GM13976 (cell line): Measurements from ENCODE around the gene MAFB.

Source experiments
- DNase-seq: peaks from one replicate; pipeline ENCODE4 v3.0.0; 2012; ENCODE audit warnings: low spot score
- CTCF ChIP-seq: IDR thresholded peaks from 2 replicates; pipeline ENCODE4 v1.5.1; 2012; ENCODE audit warnings: borderline replicate concordance, mild to moderate bottlenecking; ENCODE audit not compliant: insufficient read depth; ENCODE audit errors: extremely low read depth, missing control alignments, control extremely low read depth
- in situ Hi-C: fragments of 300-500 bp; cut with MboI; formaldehyde crosslinking; loops from one replicate; pipeline ENCODE4 v1.12.0; 2022; ENCODE audit warnings: low sequenced_read_pairs, mixed read lengths, inconsistent platforms; ENCODE audit not compliant: unreplicated experiment

Gene MAFB

GRCh38 chr20:40650707-40651106 is 38.3 kb downstream of the MAFB start:
- no peak for TF ChIP-seq CTCF
- no peak for DNase-seq
- in situ Hi-C loops: no loop called here

DNA sequence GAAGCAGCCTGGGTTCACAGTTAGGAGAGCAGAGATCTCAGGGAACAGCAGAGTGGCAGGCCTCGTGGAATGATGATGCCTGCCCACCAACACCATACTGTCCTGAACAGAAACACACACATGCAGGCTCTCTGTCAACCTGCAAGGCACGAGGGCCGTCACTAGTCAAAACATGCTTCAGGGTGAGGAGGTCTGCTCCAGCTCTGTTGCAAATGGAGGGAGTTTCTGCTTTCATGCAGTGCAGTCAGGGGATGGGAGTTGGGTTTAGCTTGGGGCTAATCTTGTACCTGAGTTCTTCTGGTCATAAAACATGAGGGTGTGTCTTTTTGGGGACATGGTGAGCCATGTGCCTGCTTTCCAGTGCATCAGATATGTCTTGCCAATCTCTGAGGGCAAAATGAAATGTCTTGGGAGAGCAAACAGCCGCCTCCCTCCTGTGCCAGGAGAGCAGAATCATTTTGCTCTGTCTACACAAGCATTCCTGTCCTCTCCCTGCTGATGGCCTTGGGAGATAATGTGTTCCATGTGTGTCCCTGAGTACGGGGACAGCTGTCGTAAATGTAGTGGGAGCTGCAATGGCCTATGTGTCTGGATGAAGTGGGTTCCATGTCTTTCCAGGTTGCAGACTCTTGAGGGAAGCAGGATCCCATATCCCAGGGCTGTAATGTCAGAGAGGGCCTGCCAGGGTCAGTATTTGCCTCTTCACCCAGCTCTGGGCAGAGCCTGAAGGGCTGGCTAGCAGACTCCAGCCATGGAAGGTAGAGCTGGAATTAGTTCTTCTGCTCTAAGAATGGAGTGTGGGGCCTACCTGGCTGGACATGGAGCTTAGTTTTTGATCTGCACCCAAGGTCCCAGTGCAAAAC is 40.6 kb downstream of the MAFB start:
- TF ChIP-seq CTCF: no peak
- in situ Hi-C loops: no loop called here
- no peak for DNase-seq

DNA sequence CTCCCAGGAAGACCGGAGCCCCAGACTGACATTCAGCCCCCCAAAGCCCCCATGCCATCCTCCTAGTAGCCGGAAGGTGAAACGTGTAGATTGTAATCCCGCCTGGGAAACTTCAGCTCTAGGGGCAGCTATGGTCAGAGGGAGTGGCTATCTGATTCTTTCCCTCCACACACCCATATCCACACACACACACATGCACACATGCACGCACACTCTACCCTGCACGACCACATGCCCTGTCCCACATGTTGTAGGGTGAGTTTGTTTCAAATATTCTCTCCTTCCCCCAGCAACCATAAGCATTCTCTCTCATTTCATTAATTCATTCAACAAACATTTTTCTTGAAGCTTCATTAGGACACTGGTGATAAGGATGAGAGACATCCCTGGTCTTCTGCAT is 42.2 kb downstream of the MAFB start:
- no peak for DNase-seq
- no peak for TF ChIP-seq CTCF
- in situ Hi-C loops: no loop called here

- in situ Hi-C loops: no loop called here
- no peak for DNase-seq
- no peak for TF ChIP-seq CTCF
These were observed 42.7 kb downstream of the MAFB start for GRCh38 chr20:40646361-40646760.

GRCh38 chr20:40644863-40645262 is 44.2 kb downstream of the MAFB start:
- TF ChIP-seq CTCF: no peak
- in situ Hi-C loops: no loop called here
- no peak for DNase-seq

GRCh38 chr20:40643891-40644290 is 45.1 kb downstream of the MAFB start:
- no peak for DNase-seq
- no peak for TF ChIP-seq CTCF
- in situ Hi-C loops: no loop called here
